Natural killer cell treated with Interleukin-12 subunit alpha and Interleukin-12 subunit beta and Interleukin-15 and Interleukin-18, amount 100 ng/mL, for 72 hours (primary cell): ENCODE results near the gene FBXW8. TPM values are rescaled to one million over a fixed set of nuclear protein-coding genes. Genes with fewer than 3 reads are reported as not detected.

Source experiments
- ATAC-seq, 2 donors: fragments of 150-1000 bp; cut with Tn5 transposase in 1 of 2; sonication (Bioruptor Pico), chemical (Tn5 transposase) in 1 of 2; 2 replicates each; pipeline ENCODE4 v1.10.0; 2021
- DNase-seq: peaks from one replicate; pipeline ENCODE4 v3.0.0; 2022; ENCODE audit warnings: low spot score
- H3K27ac Mint-ChIP-seq, 2 donors: 1 replicate in 1 of 2; 2 replicates in 1 of 2; pipeline ENCODE4 v1.8.0; 2022; ENCODE audit warnings: mixed read lengths in 2 of 2, mild to moderate bottlenecking in 1 of 2, moderate library complexity in 1 of 2
- H3K27me3 Mint-ChIP-seq, 2 donors: 1 replicate in 1 of 2; 2 replicates in 1 of 2; pipeline ENCODE4 v1.8.0; 2022; ENCODE audit warnings: mixed read lengths in 2 of 2
- H3K36me3 Mint-ChIP-seq: one replicate; pipeline ENCODE4 v1.8.0; 2022; ENCODE audit warnings: mixed read lengths
- H3K4me1 Mint-ChIP-seq, 2 donors: 1 replicate in 1 of 2; 2 replicates in 1 of 2; pipeline ENCODE4 v1.8.0; 2022; ENCODE audit warnings: low read depth in 2 of 2, mixed read lengths in 2 of 2, mild to moderate bottlenecking in 1 of 2
- H3K4me3 Mint-ChIP-seq: one replicate; pipeline ENCODE4 v1.8.0; 2022; ENCODE audit warnings: mixed read lengths
- H3K9me3 Mint-ChIP-seq: 2 replicates; pipeline ENCODE4 v1.8.0; 2022; ENCODE audit warnings: mixed read lengths
- total RNA-seq, 2 donors: library from RNA; stranded (reverse); gene quantifications; one replicate each; pipeline ENCODE4 v1.2.3, GENCODE V29; 2022

Gene FBXW8
- total RNA-seq, 2 donors from 2014 or later = 9.6 to 11.5 TPM

DNA sequence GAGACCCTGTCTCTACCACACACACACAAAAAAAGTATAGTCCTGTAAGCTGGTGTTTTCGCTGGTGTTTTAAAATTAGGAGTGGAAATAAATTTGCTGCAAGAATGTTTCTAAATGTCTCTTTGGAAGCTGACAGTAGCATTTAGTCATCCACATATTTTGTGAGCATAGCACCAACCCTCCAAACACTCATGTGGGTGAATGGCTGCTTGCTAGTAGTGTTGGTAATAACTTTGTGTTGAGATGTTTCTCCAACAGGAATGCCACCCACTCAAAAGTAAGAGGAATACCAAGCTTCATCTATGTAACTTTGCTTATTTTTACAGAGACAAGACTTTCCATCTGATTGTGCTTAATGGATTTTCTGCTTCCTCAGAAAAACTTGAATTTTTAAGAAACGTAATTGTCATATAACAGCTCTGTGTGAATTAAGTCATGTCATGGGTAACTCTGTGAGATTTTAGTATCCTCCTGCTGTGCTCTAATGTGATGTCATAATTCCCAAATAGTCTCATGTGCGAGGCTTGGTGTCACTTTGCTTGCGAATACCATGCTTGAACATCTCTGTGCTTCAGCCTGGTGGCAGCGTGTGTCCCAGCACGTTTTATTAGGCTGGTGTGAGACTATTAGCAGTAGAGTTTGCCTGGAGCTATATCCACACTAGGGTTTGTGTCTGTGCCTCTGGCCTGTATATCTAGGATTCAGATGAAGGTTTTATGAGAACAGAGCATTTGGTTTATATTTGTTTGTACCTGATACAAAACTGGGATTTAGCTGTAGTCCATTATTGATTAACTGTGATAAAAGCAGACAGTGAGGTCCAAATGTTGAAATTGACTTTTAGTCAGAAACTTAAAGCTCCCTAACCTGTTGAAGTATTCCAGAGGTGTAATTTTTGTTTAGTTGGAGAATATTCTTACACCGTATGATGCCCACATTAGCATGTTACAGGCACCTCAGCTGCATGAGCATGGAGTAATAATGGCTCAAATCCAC lies 80.5 kb downstream of the FBXW8 start:
- Mint-ChIP-seq H3K4me1 (no peaks in the 10 kb centered on the region), H3K27me3 (no peaks in the 10 kb centered on the region), H3K27ac (no peak overlapping the region), H3K9me3 (no peaks in the 10 kb centered on the region), H3K36me3 (peaks cover 5% of the 10 kb centered on the region), H3K4me3 (no peak overlapping the region)
- no peak for DNase-seq
- no peak for ATAC-seq

DNA sequence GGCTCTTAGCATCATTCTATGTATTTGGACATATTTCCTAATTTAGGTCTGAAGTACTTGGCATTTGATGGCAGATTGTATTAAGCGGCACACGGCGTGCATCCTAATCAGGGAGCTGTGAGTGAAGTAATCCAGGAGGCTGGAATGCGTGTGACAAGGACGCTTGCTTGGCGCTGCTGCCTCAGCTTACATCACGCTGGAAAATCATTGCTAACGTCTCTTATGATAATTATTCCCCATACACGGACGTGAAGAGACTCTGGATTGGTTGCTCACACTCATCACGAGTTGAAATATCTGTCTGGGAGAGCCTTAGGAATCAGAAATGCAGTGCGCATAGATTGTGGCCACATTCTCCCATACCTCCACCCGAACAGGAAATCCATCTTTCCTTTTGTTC lies 85.3 kb downstream of the FBXW8 start:
- ATAC-seq (no peak), DNase-seq (no peak)
- Mint-ChIP-seq H3K27me3 (no peaks in the 10 kb centered on the region), H3K4me1 (no peaks in the 10 kb centered on the region), H3K9me3 (no peaks in the 10 kb centered on the region), H3K36me3 (no peaks in the 10 kb centered on the region), H3K27ac (no peak overlapping the region), H3K4me3 (no peak overlapping the region)

DNA sequence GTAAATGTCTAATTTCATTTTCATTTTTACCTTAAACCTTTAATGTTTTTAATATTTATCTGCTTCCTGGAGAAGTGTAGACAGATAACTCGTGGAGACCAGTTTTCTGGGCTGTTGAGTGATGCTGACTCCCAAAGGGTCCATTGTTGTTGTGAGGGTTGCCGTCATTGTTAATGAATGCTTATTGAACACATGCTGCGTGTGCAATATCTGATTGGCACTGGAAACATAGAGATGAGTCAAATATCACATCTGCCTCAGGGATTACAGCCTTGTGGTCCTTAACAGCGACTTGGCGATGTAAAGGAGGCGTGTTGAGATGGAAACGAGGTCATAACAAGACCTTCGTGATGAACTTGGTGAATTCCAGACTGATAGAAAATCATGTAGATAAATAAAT lies 85.9 kb downstream of the FBXW8 start:
- no peaks in the 10 kb centered on the region for H3K27me3 Mint-ChIP-seq
- ATAC-seq (no peak), DNase-seq (no peak)
- no peaks in the 10 kb centered on the region for H3K4me1 Mint-ChIP-seq
- H3K4me3 Mint-ChIP-seq = no peak overlapping the region
- H3K36me3 Mint-ChIP-seq = no peaks in the 10 kb centered on the region
- H3K27ac Mint-ChIP-seq = no peak overlapping the region
- no peaks in the 10 kb centered on the region for H3K9me3 Mint-ChIP-seq

DNA sequence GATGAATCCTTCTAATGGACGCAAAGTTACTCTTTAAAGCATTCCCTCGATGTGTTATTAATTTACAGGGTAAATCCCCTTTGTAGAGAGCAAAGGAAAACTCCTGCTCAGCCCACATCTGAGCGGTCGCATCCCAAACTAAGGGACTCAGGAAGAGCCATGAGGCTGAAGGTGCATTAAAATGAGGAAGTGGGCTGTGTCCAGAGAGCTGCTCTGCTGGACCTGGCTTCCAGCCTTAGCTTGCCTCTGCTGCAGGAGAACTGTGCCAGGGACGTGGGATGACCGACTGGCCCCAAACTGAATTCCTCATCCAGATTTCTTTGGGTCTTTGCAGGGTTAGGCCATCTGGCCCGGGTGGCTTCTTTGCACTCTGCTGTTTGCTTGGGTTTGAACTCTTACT lies 88.3 kb downstream of the FBXW8 start:
- no peaks in the 10 kb centered on the region for H3K9me3 Mint-ChIP-seq
- no peaks in the 10 kb centered on the region for H3K4me1 Mint-ChIP-seq
- H3K27ac Mint-ChIP-seq = no peak overlapping the region
- H3K36me3 Mint-ChIP-seq = no peaks in the 10 kb centered on the region
- no peak overlapping the region for H3K4me3 Mint-ChIP-seq
- no peaks in the 10 kb centered on the region for H3K27me3 Mint-ChIP-seq
- no peak for ATAC-seq
- DNase-seq = no peak

DNA sequence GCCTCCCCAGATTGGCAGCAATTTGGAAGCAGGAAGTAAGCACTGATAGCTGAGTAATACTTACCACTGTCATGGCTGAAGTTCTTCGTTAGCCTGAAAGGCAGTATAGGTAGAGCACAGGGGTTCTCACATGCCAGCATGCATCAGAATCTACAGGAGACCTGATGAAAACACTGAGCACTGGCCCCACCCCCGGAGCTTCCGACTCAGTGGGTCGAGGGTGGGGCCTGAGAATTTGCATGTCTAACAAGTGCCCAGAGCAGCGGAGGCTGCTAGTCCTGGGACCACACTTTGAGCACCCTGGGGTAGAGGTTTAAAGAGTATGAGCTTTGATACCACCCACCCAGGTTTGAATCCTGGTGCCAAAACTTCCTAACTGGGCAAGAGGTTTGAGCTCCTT lies 89.6 kb downstream of the FBXW8 start:
- H3K4me3 Mint-ChIP-seq = no peak overlapping the region
- H3K9me3 Mint-ChIP-seq = no peaks in the 10 kb centered on the region
- peaks cover 0 to 3% of the 10 kb centered on the region in 2 donors for H3K4me1 Mint-ChIP-seq
- DNase-seq (no peak), ATAC-seq (peak in 1 of 2 donors; percentile 28)
- H3K27me3 Mint-ChIP-seq = no peaks in the 10 kb centered on the region
- H3K36me3 Mint-ChIP-seq = peaks cover 4% of the 10 kb centered on the region
- no peak overlapping the region for H3K27ac Mint-ChIP-seq

DNA sequence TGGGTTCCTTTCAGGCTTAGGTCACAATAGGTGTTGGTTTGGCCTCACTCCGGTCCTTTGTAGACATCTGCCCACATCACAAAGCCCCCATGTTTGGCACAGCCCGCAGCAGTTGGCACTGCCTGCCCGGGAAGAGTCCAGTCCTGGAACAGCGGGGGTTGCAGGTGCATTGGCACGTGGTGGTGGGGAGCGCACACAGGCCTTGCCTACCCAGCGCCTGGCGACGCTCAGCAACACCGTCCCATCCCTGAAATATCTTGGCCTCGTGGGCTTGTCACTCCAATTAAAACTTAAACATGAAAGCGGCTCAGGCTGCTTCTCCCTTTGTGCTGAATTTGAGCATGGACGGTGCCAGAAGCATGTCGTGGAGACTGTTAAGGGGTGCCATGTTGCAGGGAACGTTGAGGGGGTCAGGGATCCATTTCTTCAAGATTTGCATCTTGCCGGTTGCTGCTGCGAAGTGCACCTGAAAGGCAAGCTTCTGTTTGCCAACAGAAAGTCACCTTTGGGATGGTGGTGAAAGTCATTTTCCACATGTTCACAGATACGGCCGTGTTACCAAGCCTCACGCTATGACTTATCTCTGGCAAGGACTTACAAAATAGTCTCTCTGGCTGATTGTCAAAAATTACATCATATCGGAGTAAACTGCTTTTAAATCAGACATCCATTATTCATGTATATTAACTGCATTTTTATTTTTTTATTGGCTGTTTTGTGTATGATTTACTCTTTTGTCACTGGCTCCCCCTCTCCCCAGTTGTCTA lies 91.5 kb downstream of the FBXW8 start:
- Mint-ChIP-seq H3K4me1 (peaks cover 0 to 3% of the 10 kb centered on the region in 2 donors), H3K9me3 (no peaks in the 10 kb centered on the region), H3K27me3 (no peaks in the 10 kb centered on the region), H3K4me3 (no peak overlapping the region), H3K36me3 (peaks cover 4% of the 10 kb centered on the region), H3K27ac (no peak overlapping the region)
- DNase-seq = no peak
- no peak for ATAC-seq

DNA sequence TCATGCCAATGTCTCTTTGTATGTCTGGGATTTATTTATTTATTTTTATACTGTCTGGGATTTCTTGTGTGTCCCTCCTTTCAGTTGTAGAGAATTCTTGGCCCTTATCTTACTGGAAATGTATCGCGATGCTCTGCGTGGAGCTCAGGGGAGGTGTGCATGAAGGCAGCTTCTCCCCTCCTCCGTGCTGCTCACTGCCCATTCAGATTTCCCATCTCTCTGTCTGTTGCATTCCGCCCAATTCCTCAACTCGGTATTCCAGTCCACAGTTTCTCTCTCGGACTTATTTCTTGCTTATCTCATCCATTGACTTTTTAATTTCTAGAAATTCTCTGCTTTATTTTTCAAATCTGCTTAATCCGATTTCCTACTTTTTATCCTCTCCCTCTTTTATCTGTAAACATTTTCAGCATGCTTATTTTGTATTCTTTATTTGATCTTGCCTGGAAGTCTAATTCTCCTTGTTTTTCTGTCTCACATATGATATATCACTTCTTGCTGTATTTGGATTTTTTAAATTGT lies 93.2 kb downstream of the FBXW8 start:
- Mint-ChIP-seq H3K27ac (no peak overlapping the region), H3K36me3 (peaks cover 4% of the 10 kb centered on the region), H3K4me1 (peaks cover 0 to 3% of the 10 kb centered on the region in 2 donors), H3K27me3 (no peaks in the 10 kb centered on the region), H3K4me3 (no peak overlapping the region), H3K9me3 (no peaks in the 10 kb centered on the region)
- DNase-seq (no peak), ATAC-seq (no peak)

DNA sequence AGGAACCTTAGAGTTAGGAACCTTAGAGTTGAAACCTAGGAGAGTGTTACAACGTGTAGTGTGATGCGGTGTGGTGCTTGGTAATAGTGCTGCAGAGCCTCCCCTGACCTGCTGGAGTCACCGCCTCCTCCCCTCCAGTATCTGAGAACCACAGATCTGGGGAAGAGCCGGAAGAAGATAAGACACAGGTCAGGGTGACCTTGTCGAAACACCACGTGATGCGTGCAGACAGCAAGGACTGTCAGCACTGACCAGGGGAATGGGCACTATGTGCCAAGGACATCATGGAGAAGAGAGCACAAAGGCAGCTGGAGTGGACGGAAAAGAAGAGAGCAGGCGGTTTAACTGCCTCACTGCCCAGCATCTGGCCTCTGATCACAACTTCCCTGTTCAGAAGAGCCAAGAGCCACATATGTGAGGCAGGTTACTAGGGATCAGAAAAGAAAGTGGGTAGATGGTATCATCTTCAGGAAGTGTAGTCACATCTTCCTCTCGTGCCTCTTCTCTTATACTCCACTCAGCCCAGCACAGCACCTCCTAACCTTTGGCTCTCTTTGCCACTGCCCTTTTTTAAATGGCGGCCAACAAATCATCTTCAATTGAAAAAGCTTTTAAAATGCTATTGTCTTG lies 94.8 kb downstream of the FBXW8 start:
- DNase-seq = no peak
- peaks cover 4% of the 10 kb centered on the region for H3K36me3 Mint-ChIP-seq
- ATAC-seq = peak; percentile 24 to 58
- peaks cover 0 to 3% of the 10 kb centered on the region in 2 donors for H3K4me1 Mint-ChIP-seq
- no peak overlapping the region for H3K4me3 Mint-ChIP-seq
- no peaks in the 10 kb centered on the region for H3K9me3 Mint-ChIP-seq
- H3K27ac Mint-ChIP-seq = peak overlapping the region in 1 of 2 donors; percentile 47
- no peaks in the 10 kb centered on the region for H3K27me3 Mint-ChIP-seq

DNA sequence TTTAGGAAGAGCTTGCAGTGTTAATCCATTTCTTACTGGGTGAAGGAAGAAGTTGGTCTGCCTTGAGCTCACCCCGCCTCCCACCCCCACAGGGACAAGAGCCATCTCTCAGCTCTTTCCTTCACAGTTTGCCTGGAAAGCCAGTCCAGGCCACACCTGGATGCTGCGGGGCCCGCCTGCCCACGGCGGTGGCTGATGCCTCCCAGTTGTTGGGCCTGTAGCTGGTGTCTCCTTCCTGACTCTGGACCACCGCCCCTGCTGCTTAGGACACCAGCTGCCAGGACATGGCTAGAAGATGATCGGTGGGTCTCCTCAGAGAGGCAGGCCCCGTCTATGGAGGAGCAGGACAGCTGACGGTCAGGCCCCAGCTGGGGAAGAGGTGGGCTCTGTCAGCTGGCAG lies 95.6 kb downstream of the FBXW8 start:
- Mint-ChIP-seq H3K4me1 (peaks cover 0 to 3% of the 10 kb centered on the region in 2 donors), H3K9me3 (no peaks in the 10 kb centered on the region), H3K27ac (peak overlapping the region in 1 of 2 donors; percentile 47), H3K4me3 (no peak overlapping the region), H3K36me3 (peaks cover 4% of the 10 kb centered on the region), H3K27me3 (no peaks in the 10 kb centered on the region)
- ATAC-seq = no peak
- DNase-seq = no peak

DNA sequence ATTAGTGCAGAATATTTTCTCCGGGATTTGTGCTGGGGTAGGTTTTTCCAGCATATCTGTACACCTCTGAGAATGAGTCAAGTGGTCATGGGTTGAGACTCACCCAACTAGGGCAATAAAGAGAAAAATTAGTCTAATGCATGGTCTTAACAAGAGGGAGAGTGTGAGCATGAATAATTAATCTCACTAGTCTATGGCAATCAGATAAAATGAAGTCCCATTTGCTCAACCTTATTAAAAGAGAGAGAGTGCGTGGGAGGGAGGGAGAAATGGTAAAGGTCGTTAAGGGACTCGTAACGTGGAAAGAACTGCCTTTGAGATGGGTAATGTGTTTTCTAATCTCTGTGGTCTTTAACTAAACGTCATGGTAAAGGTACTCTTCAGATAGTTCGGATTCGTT lies 96.8 kb downstream of the FBXW8 start:
- Mint-ChIP-seq H3K36me3 (peaks cover 4% of the 10 kb centered on the region), H3K9me3 (no peaks in the 10 kb centered on the region), H3K27me3 (no peaks in the 10 kb centered on the region), H3K4me1 (peaks cover 0 to 3% of the 10 kb centered on the region in 2 donors), H3K27ac (no peak overlapping the region), H3K4me3 (no peak overlapping the region)
- DNase-seq = no peak
- ATAC-seq = no peak

DNA sequence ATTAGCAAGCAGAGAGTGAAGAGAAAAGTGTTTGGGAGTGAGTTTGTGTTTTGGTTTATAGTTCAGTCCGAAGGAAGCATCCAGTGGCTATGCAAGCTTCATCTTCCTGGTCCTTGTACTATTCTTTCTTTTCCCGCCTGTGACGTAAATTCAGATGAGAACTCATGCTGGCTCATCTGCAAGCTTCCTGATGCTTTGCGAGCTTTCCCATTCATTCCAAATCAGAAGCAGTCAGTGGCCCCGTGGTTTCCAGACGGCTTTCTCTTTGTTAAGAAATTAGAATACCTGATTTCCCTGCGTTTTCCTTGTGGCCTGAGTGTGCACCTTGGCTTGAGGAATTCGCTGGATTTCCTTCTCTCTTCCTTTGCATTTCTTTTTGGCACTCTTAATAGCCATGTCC lies 99.0 kb downstream of the FBXW8 start:
- no peak overlapping the region for H3K4me3 Mint-ChIP-seq
- H3K27me3 Mint-ChIP-seq = no peaks in the 10 kb centered on the region
- no peak overlapping the region for H3K27ac Mint-ChIP-seq
- DNase-seq = no peak
- H3K36me3 Mint-ChIP-seq = peaks cover 12% of the 10 kb centered on the region
- no peak for ATAC-seq
- no peaks in the 10 kb centered on the region for H3K9me3 Mint-ChIP-seq
- peaks cover 0 to 1% of the 10 kb centered on the region in 2 donors for H3K4me1 Mint-ChIP-seq

DNA sequence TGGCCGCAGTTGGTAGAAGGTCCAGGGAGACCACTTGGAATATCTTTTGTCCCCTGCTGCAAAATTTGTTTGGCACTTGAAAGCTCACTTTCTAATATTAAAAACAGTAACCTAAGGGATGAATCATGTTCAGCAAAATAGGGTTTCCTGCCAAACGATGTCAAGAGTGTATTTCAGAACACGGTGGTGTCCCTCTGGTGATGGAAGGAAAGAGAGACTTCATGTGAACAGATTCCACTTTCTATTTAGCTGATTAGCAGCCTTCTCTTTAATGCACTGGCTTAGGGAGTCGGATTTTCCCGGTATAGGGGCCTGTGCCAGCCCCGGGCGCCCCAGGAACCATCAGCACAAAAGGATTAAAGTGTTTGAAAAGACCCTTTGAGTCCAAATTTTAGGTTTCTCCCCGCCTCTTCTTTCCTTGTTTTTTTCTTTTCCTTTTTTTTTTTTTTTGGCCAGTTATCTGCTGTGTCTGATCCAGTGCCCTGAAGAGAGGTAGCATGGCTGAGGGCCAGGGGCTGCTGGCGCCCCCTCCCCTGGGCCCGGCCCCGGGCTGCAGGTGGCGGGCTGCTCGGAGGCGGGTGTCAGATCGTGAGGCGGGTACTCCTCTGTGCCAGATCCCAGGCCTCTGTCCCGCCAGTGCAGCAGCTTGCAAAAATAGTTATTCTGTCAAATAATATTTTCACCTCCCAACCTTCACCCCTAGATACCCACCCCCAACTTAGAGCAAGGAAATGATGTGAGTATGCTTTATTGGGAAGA lies 100.1 kb downstream of the FBXW8 start:
- DNase-seq (no peak), ATAC-seq (no peak)
- Mint-ChIP-seq H3K27me3 (no peaks in the 10 kb centered on the region), H3K27ac (no peak overlapping the region), H3K9me3 (no peaks in the 10 kb centered on the region), H3K4me3 (no peak overlapping the region), H3K4me1 (no peaks in the 10 kb centered on the region), H3K36me3 (peaks cover 17% of the 10 kb centered on the region)
